BE2C (cell line): Measurements from ENCODE around the gene TEX264.

ENCODE experiments used
- DNase-seq: peaks from one replicate; pipeline ENCODE4 v3.0.0-alpha.2; 2020
- H3K27me3 ChIP-seq: fragments of 250-450 bp; sonication (Bioruptor Pico); 2 replicates; pipeline ENCODE4 v1.5.1; 2020; ENCODE audit warnings: mild to moderate bottlenecking
- H3K36me3 ChIP-seq: fragments of 250-450 bp; sonication (Bioruptor Pico); 2 replicates; pipeline ENCODE4 v1.5.1; 2020; ENCODE audit warnings: mild to moderate bottlenecking
- H3K4me1 ChIP-seq: fragments of 250-450 bp; sonication (Bioruptor Pico); 2 replicates; pipeline ENCODE4 v1.5.1; 2020
- H3K4me3 ChIP-seq: 2 replicates; pipeline ENCODE4 v1.5.1; 2011; ENCODE audit warnings: low read depth, low read length
- H3K9me3 ChIP-seq: fragments of 250-450 bp; sonication (Bioruptor Pico); 2 replicates; pipeline ENCODE4 v1.5.1; 2020
- CTCF ChIP-seq: IDR thresholded peaks from 2 replicates; pipeline ENCODE4 v1.5.1; 2012; ENCODE audit warnings: mild to moderate bottlenecking, low read depth, low read length

Gene TEX264

GRCh38 chr3:51678641-51679040 lies 7.6 kb downstream of the TEX264 start:
- TF ChIP-seq CTCF: no peak

GRCh38 chr3:51679318-51679717 lies 8.3 kb downstream of the TEX264 start:
- Histone ChIP-seq H3K4me3 (no peak overlapping the region), H3K9me3 (no peaks in the 10 kb centered on the region), H3K27me3 (no peaks in the 10 kb centered on the region), H3K4me1 (no peaks in the 10 kb centered on the region), H3K36me3 (no peaks in the 10 kb centered on the region)
- no peak for TF ChIP-seq CTCF
- no peak for DNase-seq

More at GRCh38 chr3:51678641-51679040, 7.6 kb downstream of the TEX264 start:
- H3K9me3 ChIP-seq: no peaks in the 10 kb centered on the region
- no peak for DNase-seq
- no peaks in the 10 kb centered on the region for H3K36me3 ChIP-seq
- no peaks in the 10 kb centered on the region for H3K4me1 ChIP-seq
- H3K27me3 ChIP-seq: no peaks in the 10 kb centered on the region
- H3K4me3 ChIP-seq: no peak overlapping the region

- H3K4me3 ChIP-seq: no peak overlapping the region
- TF ChIP-seq CTCF: no peak
- H3K27me3 ChIP-seq: no peaks in the 10 kb centered on the region
- DNase-seq: no peak
- H3K9me3 ChIP-seq: no peaks in the 10 kb centered on the region
- no peaks in the 10 kb centered on the region for H3K4me1 ChIP-seq
- H3K36me3 ChIP-seq: no peaks in the 10 kb centered on the region
Observed at GRCh38 chr3:51679777-51680176, 8.7 kb downstream of the TEX264 start.

GRCh38 chr3:51680196-51680595 lies 9.1 kb downstream of the TEX264 start:
- H3K4me3 ChIP-seq: no peak overlapping the region
- no peaks in the 10 kb centered on the region for H3K4me1 ChIP-seq
- H3K27me3 ChIP-seq: no peaks in the 10 kb centered on the region
- H3K36me3 ChIP-seq: no peaks in the 10 kb centered on the region
- no peak for DNase-seq
- no peaks in the 10 kb centered on the region for H3K9me3 ChIP-seq
- no peak for TF ChIP-seq CTCF

- H3K4me1 ChIP-seq: no peaks in the 10 kb centered on the region
- no peaks in the 10 kb centered on the region for H3K27me3 ChIP-seq
- H3K4me3 ChIP-seq: no peak overlapping the region
- H3K9me3 ChIP-seq: no peaks in the 10 kb centered on the region
- no peak for DNase-seq
- no peak for TF ChIP-seq CTCF
- H3K36me3 ChIP-seq: no peaks in the 10 kb centered on the region
Observed at GRCh38 chr3:51680663-51681230, 9.7 kb downstream of the TEX264 start.

- Histone ChIP-seq H3K9me3 (no peaks in the 10 kb centered on the region), H3K36me3 (no peaks in the 10 kb centered on the region), H3K4me3 (no peak overlapping the region), H3K4me1 (no peaks in the 10 kb centered on the region), H3K27me3 (no peaks in the 10 kb centered on the region)
- DNase-seq: no peak
- TF ChIP-seq CTCF: no peak
Observed at GRCh38 chr3:51681453-51681852, 10.4 kb downstream of the TEX264 start.
